Stimulated activated naive CD8-positive, alpha-beta T cell treated with anti-CD3 and anti-CD28 coated beads, Interleukin-15, amount 100 ng/mL, for 72 hours (primary cell): ENCODE measurements around the gene MYBPC1.

Experiments
- ATAC-seq: fragments of 150-1000 bp; cut with Tn5 transposase; 2 replicates; pipeline ENCODE4 v1.10.0; 2021; ENCODE audit warnings: mild to moderate bottlenecking, moderate library complexity
- DNase-seq, 2 donors: peaks; one replicate each; pipeline ENCODE4 v3.0.0; 2021 to 2022
- H3K27ac Mint-ChIP-seq, 2 donors: one replicate each; pipeline ENCODE4 v1.8.0; 2022; ENCODE audit warnings: mild to moderate bottlenecking in 2 of 2, mixed read lengths in 2 of 2, moderate library complexity in 2 of 2
- H3K27me3 Mint-ChIP-seq: one replicate; pipeline ENCODE4 v1.8.0; 2022; ENCODE audit warnings: mixed read lengths
- H3K4me1 Mint-ChIP-seq: one replicate; pipeline ENCODE4 v1.8.0; 2022; ENCODE audit warnings: mild to moderate bottlenecking, mixed read lengths
- H3K4me3 Mint-ChIP-seq, 2 donors: one replicate each; pipeline ENCODE4 v1.8.0; 2022; ENCODE audit warnings: mild to moderate bottlenecking in 2 of 2, mixed read lengths in 2 of 2, moderate library complexity in 1 of 2
- H3K9me3 Mint-ChIP-seq, 2 donors: one replicate each; pipeline ENCODE4 v1.8.0; 2022; ENCODE audit warnings: mixed read lengths in 2 of 2

The MYBPC1 gene

GRCh38 chr12:101592448-101592847 is 2.3 kb upstream of the MYBPC1 start:
- Mint-ChIP-seq H3K4me1 (no peaks in the 10 kb centered on the region), H3K9me3 (no peaks in the 10 kb centered on the region), H3K27me3 (peaks cover 41% of the 10 kb centered on the region), H3K4me3 (no peak overlapping the region), H3K27ac (no peak overlapping the region)
- DNase-seq (no peak), ATAC-seq (no peak)

GRCh38 chr12:101592921-101593320 is 1.9 kb upstream of the MYBPC1 start:
- DNase-seq (no peak), ATAC-seq (no peak)
- H3K4me1 Mint-ChIP-seq, result no peaks in the 10 kb centered on the region
- no peak overlapping the region for H3K27ac Mint-ChIP-seq
- peaks cover 36% of the 10 kb centered on the region for H3K27me3 Mint-ChIP-seq
- H3K4me3 Mint-ChIP-seq, result no peak overlapping the region
- no peaks in the 10 kb centered on the region for H3K9me3 Mint-ChIP-seq

DNA sequence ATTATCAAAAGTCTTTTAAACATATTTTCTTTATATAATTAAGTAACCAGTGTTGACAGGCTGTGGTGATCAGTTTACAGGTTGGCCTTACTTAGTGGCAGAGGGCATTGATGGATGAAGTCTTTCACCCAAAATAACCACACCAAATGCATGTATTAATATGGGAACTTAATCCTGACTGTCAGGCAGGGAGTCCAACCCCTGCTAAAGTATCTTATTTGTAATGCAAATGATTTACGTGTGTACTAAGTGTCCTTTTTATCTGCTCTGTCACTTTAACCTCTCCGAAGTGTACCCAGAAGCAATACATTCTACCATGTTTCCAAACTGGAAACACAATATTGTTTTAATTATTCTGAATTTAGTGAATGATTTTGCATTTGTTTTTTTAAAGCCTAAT is 1.4 kb downstream of the MYBPC1 start:
- Mint-ChIP-seq H3K27me3 (peaks cover 26% of the 10 kb centered on the region), H3K4me3 (no peak overlapping the region), H3K9me3 (no peaks in the 10 kb centered on the region), H3K4me1 (no peaks in the 10 kb centered on the region), H3K27ac (no peak overlapping the region)
- ATAC-seq (no peak), DNase-seq (no peak)

- no peak for DNase-seq
- peak overlapping the region in 1 of 2 donors; percentile 7 for H3K27ac Mint-ChIP-seq
- H3K4me1 Mint-ChIP-seq, result no peaks in the 10 kb centered on the region
- H3K4me3 Mint-ChIP-seq, result no peak overlapping the region
- H3K9me3 Mint-ChIP-seq, result no peaks in the 10 kb centered on the region
- H3K27me3 Mint-ChIP-seq, result peaks cover 22% of the 10 kb centered on the region
- no peak for ATAC-seq
These were observed 2.4 kb downstream of the MYBPC1 start for GRCh38 chr12:101597164-101597563.

DNA sequence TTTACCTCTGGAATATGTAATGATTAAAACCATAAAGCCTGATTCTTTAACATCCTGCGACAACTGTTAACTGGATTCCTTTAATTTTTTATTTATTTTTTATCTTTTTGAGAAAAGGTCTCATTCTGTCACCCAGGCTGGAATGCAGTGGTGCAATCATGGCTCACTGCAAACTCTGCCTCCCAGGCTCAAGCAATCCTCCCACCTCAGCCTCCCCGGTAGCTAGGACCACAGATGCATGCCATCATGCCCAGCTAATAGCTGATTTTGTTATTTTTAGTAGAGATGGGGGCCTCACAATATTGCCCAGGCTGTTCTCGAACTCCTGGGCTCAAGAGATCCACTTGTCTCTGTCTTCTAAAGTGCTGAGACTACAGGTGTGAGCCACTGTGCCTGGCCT is 3.7 kb downstream of the MYBPC1 start:
- no peak overlapping the region for H3K27ac Mint-ChIP-seq
- H3K4me1 Mint-ChIP-seq, result peaks cover 2% of the 10 kb centered on the region
- no peak overlapping the region for H3K4me3 Mint-ChIP-seq
- peaks cover 15% of the 10 kb centered on the region for H3K27me3 Mint-ChIP-seq
- no peak for ATAC-seq
- no peak for DNase-seq
- H3K9me3 Mint-ChIP-seq, result no peaks in the 10 kb centered on the region

DNA sequence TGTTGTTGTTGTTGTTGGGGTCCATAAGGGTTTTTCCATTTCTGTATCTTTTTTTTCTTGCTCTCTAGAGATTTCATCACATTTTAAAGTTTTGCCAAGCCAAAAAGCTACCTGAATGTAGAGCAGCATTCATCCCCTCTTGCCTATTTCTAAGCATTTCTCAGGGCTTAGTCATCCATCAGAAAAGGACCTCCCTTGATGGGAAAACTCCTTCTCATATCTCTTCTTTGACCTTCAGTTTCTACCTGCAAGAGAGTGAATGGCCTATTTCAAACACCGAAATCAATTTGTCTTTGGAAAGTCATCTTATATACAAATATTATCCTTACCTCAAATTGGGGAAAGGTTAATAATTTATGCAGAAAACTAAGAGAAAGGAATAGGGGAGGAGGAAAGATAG is 4.5 kb downstream of the MYBPC1 start:
- H3K27me3 Mint-ChIP-seq, result peaks cover 14% of the 10 kb centered on the region
- H3K4me1 Mint-ChIP-seq, result peaks cover 10% of the 10 kb centered on the region
- H3K27ac Mint-ChIP-seq, result no peak overlapping the region
- no peak overlapping the region for H3K4me3 Mint-ChIP-seq
- no peak for ATAC-seq
- DNase-seq, result no peak
- H3K9me3 Mint-ChIP-seq, result no peaks in the 10 kb centered on the region

DNA sequence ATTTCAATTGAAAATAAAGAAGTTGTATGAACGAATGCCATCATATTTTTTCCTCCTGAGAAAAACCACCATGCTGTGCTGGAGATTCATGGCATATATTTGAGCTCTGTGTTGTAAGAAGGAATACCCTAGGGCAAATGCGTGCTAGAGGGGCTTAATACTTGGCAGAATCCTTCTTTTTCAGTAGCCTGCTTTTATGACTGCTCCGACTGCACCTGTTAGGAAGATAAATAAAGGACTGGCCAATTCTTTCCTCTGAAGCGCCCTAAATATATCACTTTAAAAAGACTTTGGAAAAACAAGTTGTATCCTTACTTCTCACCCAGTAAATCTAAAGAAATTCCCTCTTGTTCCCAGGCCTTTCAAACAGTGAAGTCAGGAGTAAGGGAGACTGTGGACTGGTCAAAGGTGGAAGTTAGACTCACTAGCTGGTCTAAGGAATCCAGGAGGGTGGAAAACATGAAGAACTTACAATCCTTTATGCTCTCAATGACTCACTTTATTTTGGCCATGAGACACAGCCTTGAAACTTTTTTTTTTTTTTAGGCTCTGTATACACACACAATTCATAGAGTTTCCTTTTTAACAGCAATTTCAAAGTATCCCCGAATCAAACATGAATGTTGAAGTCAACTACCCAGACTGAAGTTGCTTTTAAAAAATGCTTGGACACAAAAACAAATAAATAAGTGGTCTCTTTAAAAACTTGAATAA is 5.2 kb downstream of the MYBPC1 start:
- Mint-ChIP-seq H3K4me1 (peaks cover 10% of the 10 kb centered on the region), H3K27ac (no peak overlapping the region), H3K9me3 (no peaks in the 10 kb centered on the region), H3K4me3 (no peak overlapping the region), H3K27me3 (peaks cover 7% of the 10 kb centered on the region)
- DNase-seq (no peak), ATAC-seq (no peak)

GRCh38 chr12:101604132-101604531 is 9.4 kb downstream of the MYBPC1 start:
- Mint-ChIP-seq H3K27ac (no peak overlapping the region), H3K4me1 (peaks cover 10% of the 10 kb centered on the region), H3K4me3 (no peak overlapping the region), H3K9me3 (no peaks in the 10 kb centered on the region), H3K27me3 (peaks cover 13% of the 10 kb centered on the region)
- peak; percentile 84 for ATAC-seq
- no peak for DNase-seq

GRCh38 chr12:101607894-101608293 is 13.1 kb downstream of the MYBPC1 start:
- peaks cover 10% of the 10 kb centered on the region for H3K4me1 Mint-ChIP-seq
- no peak overlapping the region for H3K4me3 Mint-ChIP-seq
- H3K9me3 Mint-ChIP-seq, result no peaks in the 10 kb centered on the region
- DNase-seq (no peak), ATAC-seq (no peak)
- no peak overlapping the region for H3K27ac Mint-ChIP-seq
- H3K27me3 Mint-ChIP-seq, result peaks cover 7% of the 10 kb centered on the region

GRCh38 chr12:101608301-101609133 is 13.7 kb downstream of the MYBPC1 start:
- Mint-ChIP-seq H3K9me3 (no peaks in the 10 kb centered on the region), H3K4me1 (peaks cover 7% of the 10 kb centered on the region), H3K4me3 (no peak overlapping the region), H3K27me3 (peaks cover 7% of the 10 kb centered on the region), H3K27ac (no peak overlapping the region)
- no peak for DNase-seq
- no peak for ATAC-seq

DNA sequence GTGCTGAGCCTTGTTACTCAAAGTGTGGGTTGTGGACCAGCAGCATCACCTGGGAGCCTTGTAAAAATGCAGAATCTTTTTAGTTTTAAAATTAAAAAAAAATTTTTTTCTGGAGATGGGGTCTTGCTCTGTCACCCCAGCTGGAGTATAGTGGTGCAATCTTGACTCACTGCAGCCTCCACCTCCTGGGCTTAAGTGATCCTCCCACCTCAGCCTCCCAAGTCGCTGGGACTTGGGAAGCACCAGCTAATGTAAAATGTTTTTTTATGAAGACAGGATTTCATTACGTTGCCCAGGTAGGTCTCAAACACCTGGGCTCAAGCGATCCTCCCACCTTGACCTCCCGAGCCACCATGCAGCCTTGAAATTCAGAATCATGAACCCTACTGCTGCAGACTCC is 14.4 kb downstream of the MYBPC1 start:
- no peak overlapping the region for H3K4me3 Mint-ChIP-seq
- ATAC-seq (no peak), DNase-seq (no peak)
- no peaks in the 10 kb centered on the region for H3K9me3 Mint-ChIP-seq
- H3K27ac Mint-ChIP-seq, result no peak overlapping the region
- peaks cover under 1% of the 10 kb centered on the region for H3K4me1 Mint-ChIP-seq
- H3K27me3 Mint-ChIP-seq, result peaks cover 7% of the 10 kb centered on the region

- no peak for ATAC-seq
- Mint-ChIP-seq H3K27ac (peak overlapping the region in 1 of 2 donors; percentile 3), H3K27me3 (peaks cover 7% of the 10 kb centered on the region), H3K4me3 (no peak overlapping the region), H3K9me3 (no peaks in the 10 kb centered on the region), H3K4me1 (peaks cover 20% of the 10 kb centered on the region)
- no peak for DNase-seq
These were observed 17.6 kb downstream of the MYBPC1 start for GRCh38 chr12:101612160-101612916.

- H3K27ac Mint-ChIP-seq, result peak overlapping the region; percentile 19 to 85
These were observed 21.3 kb downstream of the MYBPC1 start for GRCh38 chr12:101616027-101616494.

DNA sequence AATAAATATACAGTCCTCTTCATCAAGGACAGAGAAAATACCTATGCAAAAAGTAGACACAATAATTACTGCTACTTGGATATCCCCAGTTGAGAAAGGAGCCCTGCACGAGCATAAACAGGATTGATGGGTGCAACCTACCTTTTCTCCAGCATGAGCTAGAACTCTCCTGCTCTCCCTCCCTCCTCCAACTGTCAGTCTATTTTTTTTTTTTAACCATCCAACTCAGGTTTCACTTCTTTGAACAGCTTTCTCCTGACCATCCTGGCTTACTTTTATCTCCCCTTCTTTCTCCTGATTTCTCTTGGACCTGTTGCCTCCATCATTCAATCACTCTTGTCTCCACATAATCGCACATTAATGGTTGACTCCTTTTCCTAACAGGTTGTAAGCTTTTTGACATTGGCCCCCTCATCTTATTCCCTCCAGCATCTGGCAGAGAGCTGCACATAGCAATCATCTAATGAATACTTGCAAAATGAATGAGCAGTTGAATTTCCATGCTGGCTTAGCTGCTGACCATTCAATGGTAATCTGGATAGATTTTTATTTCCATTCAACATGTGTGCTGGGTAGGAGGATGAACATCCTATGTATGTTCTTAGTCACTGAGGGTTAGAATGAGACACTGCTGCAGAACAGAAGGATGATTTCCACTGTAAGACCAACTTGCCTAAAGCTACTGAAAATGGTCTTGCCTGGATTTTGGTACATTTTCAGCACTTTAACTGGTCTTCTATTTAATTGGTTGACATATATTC is 24.4 kb downstream of the MYBPC1 start:
- ATAC-seq (peak; percentile 57), DNase-seq (no peak)
- no peak overlapping the region for H3K4me3 Mint-ChIP-seq
- peaks cover 20% of the 10 kb centered on the region for H3K4me1 Mint-ChIP-seq
- no peaks in the 10 kb centered on the region for H3K9me3 Mint-ChIP-seq
- peaks cover 7% of the 10 kb centered on the region for H3K27me3 Mint-ChIP-seq
- no peak overlapping the region for H3K27ac Mint-ChIP-seq

More at GRCh38 chr12:101616027-101616494, 21.3 kb downstream of the MYBPC1 start:
- H3K4me1 Mint-ChIP-seq, result peaks cover 20% of the 10 kb centered on the region
- DNase-seq (no peak), ATAC-seq (peak; percentile 60)
- no peaks in the 10 kb centered on the region for H3K9me3 Mint-ChIP-seq
- H3K4me3 Mint-ChIP-seq, result peak overlapping the region; percentile 29 to 51
- H3K27me3 Mint-ChIP-seq, result peaks cover 7% of the 10 kb centered on the region
